MM.1S (cell line): ENCODE measurements around the gene ISLR.

Source experiments
- DNase-seq: peaks from one replicate; pipeline ENCODE4 v3.0.0-alpha.2; 2015
- H2AFZ ChIP-seq: fragments of 300-600 bp; sonication (generic); 2 replicates; pipeline ENCODE4 v1.6.0; 2016; ENCODE audit warnings: antibody characterized with exemption, low read length
- H3F3A ChIP-seq: fragments of 300-600 bp; sonication (generic); 2 replicates; pipeline ENCODE4 v1.6.1; 2016; ENCODE audit warnings: mild to moderate bottlenecking, antibody characterized with exemption, low read length, moderate library complexity, mixed read lengths; ENCODE audit not compliant: insufficient read depth
- H3K27ac ChIP-seq: fragments of 300-600 bp; sonication (generic); 2 replicates; pipeline ENCODE4 v1.5.1; 2016; ENCODE audit warnings: mild to moderate bottlenecking, low read length
- H3K27me3 ChIP-seq: fragments of 300-600 bp; sonication (generic); replicated peaks from 2 replicates; pipeline ENCODE4 v1.6.0; 2016; ENCODE audit warnings: low read length; ENCODE audit not compliant: insufficient read depth
- H3K36me3 ChIP-seq: fragments of 300-600 bp; sonication (generic); replicated peaks from 2 replicates; pipeline ENCODE4 v1.6.1; 2016; ENCODE audit warnings: mild to moderate bottlenecking, low read length, mixed read lengths; ENCODE audit not compliant: insufficient read depth
- H3K4me1 ChIP-seq: fragments of 300-600 bp; sonication (generic); 2 replicates; pipeline ENCODE4 v1.6.1; 2016; ENCODE audit warnings: low read length, mixed read lengths
- H3K4me2 ChIP-seq: fragments of 300-600 bp; sonication (generic); 2 replicates; pipeline ENCODE4 v1.6.0; 2016; ENCODE audit warnings: low read depth, low read length
- H3K4me3 ChIP-seq: fragments of 300-600 bp; sonication (generic); 2 replicates; pipeline ENCODE4 v1.5.1; 2016; ENCODE audit warnings: low read length, mixed read lengths
- H3K79me2 ChIP-seq: fragments of 300-600 bp; sonication (generic); 2 replicates; pipeline ENCODE4 v1.6.1; 2016; ENCODE audit warnings: mixed run types, low read length, mixed read lengths
- H3K9ac ChIP-seq: fragments of 300-600 bp; sonication (generic); 2 replicates; pipeline ENCODE4 v1.6.1; 2016; ENCODE audit warnings: low read length, mixed read lengths
- H3K9me2 ChIP-seq: fragments of 300-600 bp; sonication (generic); replicated peaks from 2 replicates; pipeline ENCODE4 v1.6.1; 2016; ENCODE audit warnings: mild to moderate bottlenecking, low read length, mixed read lengths; ENCODE audit not compliant: insufficient read depth
- H3K9me3 ChIP-seq: fragments of 300-600 bp; sonication (generic); replicated peaks from 2 replicates; pipeline ENCODE4 v1.6.1; 2016; ENCODE audit warnings: mild to moderate bottlenecking, low read length, mixed read lengths; ENCODE audit not compliant: insufficient read depth
- H4K20me1 ChIP-seq: fragments of 300-600 bp; sonication (generic); 2 replicates; pipeline ENCODE4 v1.6.1; 2016; ENCODE audit warnings: mild to moderate bottlenecking, low read length, moderate library complexity, mixed read lengths; ENCODE audit not compliant: insufficient read depth
- EZH2 ChIP-seq: fragments of 300-600 bp; sonication (generic); optimal IDR thresholded peaks from 2 replicates; pipeline ENCODE3; 2017; ENCODE audit warnings: low read depth, mild to moderate bottlenecking, antibody characterized with exemption, low read length, mixed read lengths
- EZH2phosphoT487 ChIP-seq: fragments of 300-600 bp; sonication (generic); IDR thresholded peaks from 2 replicates; pipeline ENCODE4 v1.6.1; 2018; ENCODE audit warnings: antibody characterized with exemption, low read length
- TF ChIP-seq, protein P1 (sequence below): fragments of 300-600 bp; sonication (generic); IDR thresholded peaks from 2 replicates; pipeline ENCODE4 v1.5.1; 2016; ENCODE audit warnings: antibody characterized with exemption, low read length, mixed read lengths

Gene ISLR

GRCh38 chr15:74141591-74141990 is 31.9 kb upstream of the ISLR start:
- no peak overlapping the region for H3K4me2 ChIP-seq
- H4K20me1 ChIP-seq: no peaks in the 10 kb centered on the region
- H3K27me3 ChIP-seq: peaks cover 23% of the 10 kb centered on the region
- no peaks in the 10 kb centered on the region for H3F3A ChIP-seq
- H3K4me1 ChIP-seq: no peaks in the 10 kb centered on the region
- no peaks in the 10 kb centered on the region for H3K79me2 ChIP-seq
- H3K9ac ChIP-seq: no peak overlapping the region
- TF ChIP-seq, protein P1, sequence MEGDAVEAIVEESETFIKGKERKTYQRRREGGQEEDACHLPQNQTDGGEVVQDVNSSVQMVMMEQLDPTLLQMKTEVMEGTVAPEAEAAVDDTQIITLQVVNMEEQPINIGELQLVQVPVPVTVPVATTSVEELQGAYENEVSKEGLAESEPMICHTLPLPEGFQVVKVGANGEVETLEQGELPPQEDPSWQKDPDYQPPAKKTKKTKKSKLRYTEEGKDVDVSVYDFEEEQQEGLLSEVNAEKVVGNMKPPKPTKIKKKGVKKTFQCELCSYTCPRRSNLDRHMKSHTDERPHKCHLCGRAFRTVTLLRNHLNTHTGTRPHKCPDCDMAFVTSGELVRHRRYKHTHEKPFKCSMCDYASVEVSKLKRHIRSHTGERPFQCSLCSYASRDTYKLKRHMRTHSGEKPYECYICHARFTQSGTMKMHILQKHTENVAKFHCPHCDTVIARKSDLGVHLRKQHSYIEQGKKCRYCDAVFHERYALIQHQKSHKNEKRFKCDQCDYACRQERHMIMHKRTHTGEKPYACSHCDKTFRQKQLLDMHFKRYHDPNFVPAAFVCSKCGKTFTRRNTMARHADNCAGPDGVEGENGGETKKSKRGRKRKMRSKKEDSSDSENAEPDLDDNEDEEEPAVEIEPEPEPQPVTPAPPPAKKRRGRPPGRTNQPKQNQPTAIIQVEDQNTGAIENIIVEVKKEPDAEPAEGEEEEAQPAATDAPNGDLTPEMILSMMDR: no peak
- no peak for TF ChIP-seq EZH2
- TF ChIP-seq EZH2phosphoT487: no peak
- H3K4me3 ChIP-seq: no peak overlapping the region
- H2AFZ ChIP-seq: no peak overlapping the region
- no peak overlapping the region for H3K27ac ChIP-seq
- H3K9me2 ChIP-seq: no peaks in the 10 kb centered on the region
- no peaks in the 10 kb centered on the region for H3K36me3 ChIP-seq
- no peaks in the 10 kb centered on the region for H3K9me3 ChIP-seq
- DNase-seq: no peak

DNA sequence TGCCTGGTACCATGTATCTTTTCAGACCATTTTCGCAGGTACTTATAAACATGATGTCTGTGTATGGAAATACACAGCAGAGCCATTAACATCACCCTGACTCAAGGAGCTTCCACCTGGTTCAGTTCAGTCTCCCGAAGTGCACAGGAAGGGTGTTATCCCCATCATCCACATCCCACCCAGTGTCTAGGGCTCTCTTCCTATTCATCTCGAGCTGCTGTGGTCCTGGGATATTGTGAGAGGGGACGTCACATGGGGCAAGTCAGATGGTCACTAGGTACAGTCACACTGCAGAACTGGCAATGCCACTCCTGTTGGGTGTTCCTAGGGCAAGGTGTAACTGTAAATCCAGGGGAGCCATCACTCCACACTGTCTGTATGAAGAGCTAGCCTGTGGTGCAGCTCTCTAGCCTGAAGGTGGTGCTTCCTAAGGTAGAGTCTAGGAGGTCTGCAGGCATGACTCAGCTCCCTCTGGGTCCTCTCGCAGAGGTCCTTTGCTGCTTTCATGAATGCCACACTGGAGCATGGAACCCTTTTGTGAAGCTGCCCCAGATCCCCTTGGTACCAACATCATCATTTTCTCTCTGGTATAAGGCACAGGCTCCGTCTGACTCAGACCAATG is 29.2 kb upstream of the ISLR start:
- H3K27ac ChIP-seq: no peak overlapping the region
- no peaks in the 10 kb centered on the region for H4K20me1 ChIP-seq
- no peak overlapping the region for H3K9ac ChIP-seq
- no peak overlapping the region for H2AFZ ChIP-seq
- H3K9me2 ChIP-seq: no peaks in the 10 kb centered on the region
- H3F3A ChIP-seq: no peaks in the 10 kb centered on the region
- no peaks in the 10 kb centered on the region for H3K4me1 ChIP-seq
- no peaks in the 10 kb centered on the region for H3K36me3 ChIP-seq
- H3K27me3 ChIP-seq: peaks cover 24% of the 10 kb centered on the region; the same call in 1 of the 2 replicates
- no peaks in the 10 kb centered on the region for H3K79me2 ChIP-seq
- H3K4me2 ChIP-seq: no peak overlapping the region
- TF ChIP-seq EZH2 (no peak), EZH2phosphoT487 (no peak)
- TF ChIP-seq, protein P1: no peak
- H3K9me3 ChIP-seq: no peaks in the 10 kb centered on the region
- H3K4me3 ChIP-seq: no peak overlapping the region
- no peak for DNase-seq

- Histone ChIP-seq H3F3A (no peaks in the 10 kb centered on the region), H3K27ac (no peak overlapping the region), H4K20me1 (no peaks in the 10 kb centered on the region), H3K9me3 (no peaks in the 10 kb centered on the region), H3K4me3 (no peak overlapping the region), H3K9ac (no peak overlapping the region), H3K4me2 (no peak overlapping the region), H3K27me3 (peaks cover 24% of the 10 kb centered on the region; the same call in 1 of the 2 replicates), H3K4me1 (no peaks in the 10 kb centered on the region), H3K79me2 (no peaks in the 10 kb centered on the region), H2AFZ (no peak overlapping the region), H3K9me2 (no peaks in the 10 kb centered on the region), H3K36me3 (no peaks in the 10 kb centered on the region)
- no peak for DNase-seq
- TF ChIP-seq, protein P1: no peak
- TF ChIP-seq EZH2 (no peak), EZH2phosphoT487 (no peak)
Observed at GRCh38 chr15:74146277-74146800, 27.2 kb upstream of the ISLR start.
